GM12891 (cell line): ENCODE measurements around the gene C1GALT1C1.

ENCODE experiments used
- POLR2AphosphoS5 ChIP-seq: IDR thresholded peaks from 2 replicates; pipeline ENCODE4 v1.6.1; 2011; ENCODE audit warnings: low read depth, low read length, control low read depth
- SPI1 ChIP-seq: IDR thresholded peaks from 2 replicates; pipeline ENCODE4 v1.6.1; 2011; ENCODE audit warnings: low read depth, low read length, control low read depth

GRCh38 chrX:120672389-120672788 is 42.5 kb upstream of the C1GALT1C1 start:
- no peak for TF ChIP-seq POLR2AphosphoS5
- TF ChIP-seq SPI1 = no peak
